HG03457 (cell line): ENCODE results near the gene ANKRD33.

ENCODE experiments used
- ATAC-seq: cut with Tn5 transposase; IDR thresholded peaks from one replicate; pipeline ENCODE4 v1.9.1; 2021; ENCODE audit warnings: moderate number of reproducible peaks; ENCODE audit not compliant: unreplicated experiment

The ANKRD33 gene

DNA sequence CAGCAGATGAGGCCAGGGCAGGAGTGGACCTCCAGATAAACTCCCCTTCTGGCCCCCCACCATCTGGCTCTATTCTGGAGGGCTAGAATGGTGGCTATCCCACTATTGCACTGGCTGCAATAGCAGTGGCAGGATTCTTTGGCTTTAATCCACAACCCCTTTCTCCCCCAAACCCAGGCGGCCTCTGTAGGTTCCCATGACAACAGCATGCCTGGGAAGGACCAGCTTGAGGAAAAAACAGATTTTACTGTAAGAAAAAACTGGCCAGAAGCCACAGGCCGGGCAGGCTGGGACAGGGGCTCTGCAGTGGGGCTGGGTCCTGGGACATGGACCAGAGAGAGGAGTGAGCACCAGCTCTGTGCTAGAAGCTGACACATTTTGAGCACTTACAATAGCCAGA, 50.0 kb downstream of the ANKRD33 start:
- ATAC-seq: no peak

DNA sequence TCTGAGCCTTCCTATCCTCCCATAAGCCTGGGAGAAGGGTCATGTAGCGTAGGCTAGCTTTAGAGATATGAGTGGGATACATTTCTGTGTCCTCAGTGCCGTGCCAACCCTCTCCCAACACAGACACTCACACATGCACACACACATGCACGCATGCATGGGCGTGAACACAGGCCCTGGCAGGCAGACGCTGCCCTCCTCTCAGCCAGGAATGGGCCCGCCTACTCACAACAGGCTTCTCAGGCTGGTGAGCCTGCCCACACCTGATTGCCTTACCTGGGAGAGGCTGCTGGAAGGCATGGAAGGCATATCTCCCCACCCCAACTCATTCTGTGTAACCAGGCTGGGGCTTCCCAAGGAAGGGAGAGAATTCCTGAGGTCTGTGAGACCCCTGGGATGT, 50.8 kb downstream of the ANKRD33 start:
- ATAC-seq: no peak

DNA sequence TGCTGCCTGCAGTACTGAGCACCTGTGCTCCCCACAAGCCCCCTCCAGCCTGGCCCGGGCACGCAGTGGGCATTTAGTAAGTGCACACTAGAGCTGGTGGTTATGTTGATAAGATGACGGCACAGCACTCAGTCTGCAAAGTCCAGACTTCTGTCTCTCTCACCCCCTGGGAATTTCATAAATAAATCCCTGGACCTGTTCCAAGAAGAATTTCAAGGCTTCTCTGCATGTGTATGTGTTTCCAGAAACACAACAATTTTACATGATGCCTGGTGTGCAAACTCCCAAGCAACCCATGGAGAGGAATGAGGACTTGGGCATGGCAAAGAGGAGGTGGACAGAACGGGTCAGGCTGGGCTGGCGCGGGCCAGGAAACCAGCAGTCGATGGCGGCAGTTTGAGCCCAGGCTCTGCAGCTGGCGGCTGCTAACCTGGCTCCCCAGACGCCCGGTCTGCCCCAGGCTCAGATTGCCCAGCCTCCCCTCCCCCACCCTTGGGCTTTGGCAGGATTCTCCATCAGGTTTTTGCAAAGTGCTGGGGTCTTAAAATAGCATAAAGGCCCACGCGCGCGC, 53.2 kb downstream of the ANKRD33 start:
- no peak for ATAC-seq
